Osteocyte (in vitro differentiated cells): ENCODE results near the gene APOBEC3H. TPM values are rescaled to one million over a fixed set of nuclear protein-coding genes. Genes with fewer than 3 reads are reported as not detected.

Experiments
- DNase-seq: peaks from one replicate; pipeline ENCODE4 v3.0.0; 2021; ENCODE audit warnings: mixed read lengths; ENCODE audit not compliant: unreplicated experiment; ENCODE audit errors: extremely low spot score
- H3K27ac Mint-ChIP-seq: one replicate; pipeline ENCODE4 v1.8.0; 2021; ENCODE audit warnings: mild to moderate bottlenecking, mixed read lengths; ENCODE audit not compliant: unreplicated experiment
- H3K27me3 Mint-ChIP-seq: one replicate; pipeline ENCODE4 v1.8.0; 2021; ENCODE audit warnings: mixed read lengths; ENCODE audit not compliant: unreplicated experiment
- H3K36me3 Mint-ChIP-seq: one replicate; pipeline ENCODE4 v1.8.0; 2021; ENCODE audit warnings: mixed read lengths; ENCODE audit not compliant: unreplicated experiment
- H3K4me1 Mint-ChIP-seq: one replicate; pipeline ENCODE4 v1.8.0; 2021; ENCODE audit warnings: mixed read lengths; ENCODE audit not compliant: unreplicated experiment
- H3K4me3 Mint-ChIP-seq: one replicate; pipeline ENCODE4 v1.8.0; 2021; ENCODE audit warnings: mild to moderate bottlenecking, moderate library complexity, mixed read lengths; ENCODE audit not compliant: unreplicated experiment
- H3K9me3 Mint-ChIP-seq: one replicate; pipeline ENCODE4 v1.8.0; 2021; ENCODE audit warnings: mixed read lengths; ENCODE audit not compliant: unreplicated experiment
- CTCF ChIP-seq: fragments of 200-600 bp; sonication (generic); IDR thresholded peaks from 2 replicates; pipeline ENCODE4 v1.5.0; 2021; ENCODE audit warnings: antibody characterized with exemption, mild to moderate bottlenecking, moderate library complexity
- total RNA-seq: library from RNA; stranded (reverse); gene quantifications from 2 replicates; pipeline ENCODE4 v1.2.1, GENCODE V29; 2021

Gene APOBEC3H
- total RNA-seq, 1 donor from 2014 or later = not detected

GRCh38 chr22:39089928-39090327, 7.1 kb upstream of the APOBEC3H start:
- no peak for DNase-seq
- peaks cover 22% of the 10 kb centered on the region for H3K27me3 Mint-ChIP-seq
- TF ChIP-seq CTCF = no peak

GRCh38 chr22:39090426-39091064, 6.5 kb upstream of the APOBEC3H start:
- Mint-ChIP-seq H3K9me3 (no peaks in the 10 kb centered on the region), H3K27me3 (peaks cover 22% of the 10 kb centered on the region)
- TF ChIP-seq CTCF = no peak

More at GRCh38 chr22:39089928-39090327, 7.1 kb upstream of the APOBEC3H start:
- Mint-ChIP-seq H3K4me1 (peaks cover 6% of the 10 kb centered on the region), H3K4me3 (no peak overlapping the region), H3K27ac (no peak overlapping the region), H3K9me3 (no peaks in the 10 kb centered on the region), H3K36me3 (no peaks in the 10 kb centered on the region)

GRCh38 chr22:39091126-39092081, 5.6 kb upstream of the APOBEC3H start:
- H3K27me3 Mint-ChIP-seq = peaks cover 21% of the 10 kb centered on the region
- H3K4me1 Mint-ChIP-seq = peaks cover 6% of the 10 kb centered on the region
- no peak overlapping the region for H3K27ac Mint-ChIP-seq
- TF ChIP-seq CTCF = no peak
- DNase-seq = no peak
- no peaks in the 10 kb centered on the region for H3K36me3 Mint-ChIP-seq
- H3K4me3 Mint-ChIP-seq = no peak overlapping the region
- no peaks in the 10 kb centered on the region for H3K9me3 Mint-ChIP-seq

More at GRCh38 chr22:39090426-39091064, 6.5 kb upstream of the APOBEC3H start:
- H3K36me3 Mint-ChIP-seq = no peaks in the 10 kb centered on the region
- no peak overlapping the region for H3K4me3 Mint-ChIP-seq
- peaks cover 6% of the 10 kb centered on the region for H3K4me1 Mint-ChIP-seq
- no peak for DNase-seq
- H3K27ac Mint-ChIP-seq = no peak overlapping the region

GRCh38 chr22:39092111-39092862, 4.8 kb upstream of the APOBEC3H start:
- DNase-seq = no peak
- Mint-ChIP-seq H3K4me3 (no peak overlapping the region), H3K4me1 (peaks cover 7% of the 10 kb centered on the region), H3K9me3 (no peaks in the 10 kb centered on the region), H3K36me3 (no peaks in the 10 kb centered on the region), H3K27ac (no peak overlapping the region), H3K27me3 (peaks cover 20% of the 10 kb centered on the region)
- TF ChIP-seq CTCF = no peak
